IMR-90 (cell line): Measurements from ENCODE around the gene HGD.
"Not testable (repeated sequence)": the region's sequence is repeated elsewhere in the genome, so short reads cannot be mapped to it uniquely, and the experiment has no call there.

Experiments
- TF ChIP-seq, protein P1 (sequence below): conservative IDR thresholded peaks from 2 replicates; pipeline ENCODE4 v1.5.1; 2012; ENCODE audit warnings: mild to moderate bottlenecking, low read depth, low read length, improper control_type of control experiment
- TF ChIP-seq, protein P2 (sequence below): fragments of 150-350 bp; IDR thresholded peaks from 2 replicates; pipeline ENCODE4 v1.6.1; 2017; ENCODE audit warnings: mild to moderate bottlenecking, antibody characterized with exemption, low read length, low read depth

DNA sequence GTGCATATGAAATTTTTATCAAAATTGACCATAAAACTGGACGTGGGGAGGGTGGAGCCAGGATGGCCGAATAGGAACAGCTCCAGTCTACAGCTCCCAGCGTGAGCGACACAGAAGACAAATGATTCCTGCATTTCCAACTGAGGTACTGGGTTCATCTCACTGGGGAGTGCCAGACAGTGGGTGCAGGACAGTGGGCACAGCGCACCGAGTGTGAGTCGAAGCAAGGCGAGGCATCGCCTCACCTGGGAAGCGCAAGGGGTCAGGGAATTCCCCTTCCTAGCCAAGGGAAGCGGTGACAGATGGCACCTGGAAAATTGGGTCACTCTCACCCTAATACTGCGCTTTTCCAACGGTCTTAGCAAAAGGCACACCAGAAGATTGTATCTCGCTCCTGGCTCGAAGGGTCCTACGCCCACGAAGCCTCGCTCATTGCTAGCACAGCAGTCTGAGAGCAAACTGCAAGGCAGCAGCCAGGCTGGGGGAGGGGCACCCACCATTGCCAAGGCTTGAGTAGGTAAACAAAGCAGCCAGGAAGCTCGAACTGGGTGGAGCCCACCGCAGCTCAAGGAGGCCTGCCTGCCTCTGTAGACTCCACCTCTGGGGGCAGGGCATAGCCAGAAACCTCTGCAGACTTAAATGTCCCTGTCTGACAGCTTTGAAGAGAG lies 37.3 kb upstream of the HGD start:
- TF ChIP-seq, protein P1, sequence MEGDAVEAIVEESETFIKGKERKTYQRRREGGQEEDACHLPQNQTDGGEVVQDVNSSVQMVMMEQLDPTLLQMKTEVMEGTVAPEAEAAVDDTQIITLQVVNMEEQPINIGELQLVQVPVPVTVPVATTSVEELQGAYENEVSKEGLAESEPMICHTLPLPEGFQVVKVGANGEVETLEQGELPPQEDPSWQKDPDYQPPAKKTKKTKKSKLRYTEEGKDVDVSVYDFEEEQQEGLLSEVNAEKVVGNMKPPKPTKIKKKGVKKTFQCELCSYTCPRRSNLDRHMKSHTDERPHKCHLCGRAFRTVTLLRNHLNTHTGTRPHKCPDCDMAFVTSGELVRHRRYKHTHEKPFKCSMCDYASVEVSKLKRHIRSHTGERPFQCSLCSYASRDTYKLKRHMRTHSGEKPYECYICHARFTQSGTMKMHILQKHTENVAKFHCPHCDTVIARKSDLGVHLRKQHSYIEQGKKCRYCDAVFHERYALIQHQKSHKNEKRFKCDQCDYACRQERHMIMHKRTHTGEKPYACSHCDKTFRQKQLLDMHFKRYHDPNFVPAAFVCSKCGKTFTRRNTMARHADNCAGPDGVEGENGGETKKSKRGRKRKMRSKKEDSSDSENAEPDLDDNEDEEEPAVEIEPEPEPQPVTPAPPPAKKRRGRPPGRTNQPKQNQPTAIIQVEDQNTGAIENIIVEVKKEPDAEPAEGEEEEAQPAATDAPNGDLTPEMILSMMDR: not testable (repeated sequence)
- TF ChIP-seq, protein P2, sequence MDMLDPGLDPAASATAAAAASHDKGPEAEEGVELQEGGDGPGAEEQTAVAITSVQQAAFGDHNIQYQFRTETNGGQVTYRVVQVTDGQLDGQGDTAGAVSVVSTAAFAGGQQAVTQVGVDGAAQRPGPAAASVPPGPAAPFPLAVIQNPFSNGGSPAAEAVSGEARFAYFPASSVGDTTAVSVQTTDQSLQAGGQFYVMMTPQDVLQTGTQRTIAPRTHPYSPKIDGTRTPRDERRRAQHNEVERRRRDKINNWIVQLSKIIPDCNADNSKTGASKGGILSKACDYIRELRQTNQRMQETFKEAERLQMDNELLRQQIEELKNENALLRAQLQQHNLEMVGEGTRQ: not testable (repeated sequence)
